Measurements from ENCODE around the gene CEP78. TPM values are rescaled to one million over a fixed set of nuclear protein-coding genes. Genes with fewer than 3 reads are reported as not detected.
A peak's percentile ranks its signal among the peaks of the same experiment; 100 is the strongest.

The CEP78 gene
- total RNA-seq, 1 donor from 2014 or later = 9.3 TPM

GRCh38 chr9:78209127-78209526, 26.7 kb upstream of the CEP78 start:
- no peak for DNase-seq (ENCODE audit: extremely low spot score in 2 of 2)

GRCh38 chr9:78210841-78211301, 25.0 kb upstream of the CEP78 start:
- H3K4me3 ChIP-seq = no peak overlapping the region
- H3K9me3 ChIP-seq = no peaks in the 10 kb centered on the region
- H3K27ac ChIP-seq = no peak overlapping the region
- TF ChIP-seq POLR2A (IDR thresholded peaks at IDR 0.05) = no peak
- no peak for TF ChIP-seq POLR2AphosphoS5 (IDR thresholded peaks at IDR 0.05; ENCODE audit: insufficient read depth in 1 of 2, low read depth in 1 of 2)
- TF ChIP-seq, protein P1, sequence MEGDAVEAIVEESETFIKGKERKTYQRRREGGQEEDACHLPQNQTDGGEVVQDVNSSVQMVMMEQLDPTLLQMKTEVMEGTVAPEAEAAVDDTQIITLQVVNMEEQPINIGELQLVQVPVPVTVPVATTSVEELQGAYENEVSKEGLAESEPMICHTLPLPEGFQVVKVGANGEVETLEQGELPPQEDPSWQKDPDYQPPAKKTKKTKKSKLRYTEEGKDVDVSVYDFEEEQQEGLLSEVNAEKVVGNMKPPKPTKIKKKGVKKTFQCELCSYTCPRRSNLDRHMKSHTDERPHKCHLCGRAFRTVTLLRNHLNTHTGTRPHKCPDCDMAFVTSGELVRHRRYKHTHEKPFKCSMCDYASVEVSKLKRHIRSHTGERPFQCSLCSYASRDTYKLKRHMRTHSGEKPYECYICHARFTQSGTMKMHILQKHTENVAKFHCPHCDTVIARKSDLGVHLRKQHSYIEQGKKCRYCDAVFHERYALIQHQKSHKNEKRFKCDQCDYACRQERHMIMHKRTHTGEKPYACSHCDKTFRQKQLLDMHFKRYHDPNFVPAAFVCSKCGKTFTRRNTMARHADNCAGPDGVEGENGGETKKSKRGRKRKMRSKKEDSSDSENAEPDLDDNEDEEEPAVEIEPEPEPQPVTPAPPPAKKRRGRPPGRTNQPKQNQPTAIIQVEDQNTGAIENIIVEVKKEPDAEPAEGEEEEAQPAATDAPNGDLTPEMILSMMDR (IDR thresholded peaks at IDR 0.05) = no peak
- no peaks in the 10 kb centered on the region for H3K27me3 ChIP-seq
- intact Hi-C loops (cut with DNase I) = no loop called here
- DNase-seq (ENCODE audit: extremely low spot score in 2 of 2) = no peak
- no peaks in the 10 kb centered on the region for H3K36me3 ChIP-seq
- H3K4me1 ChIP-seq = no peaks in the 10 kb centered on the region

More at GRCh38 chr9:78209127-78209526, 26.7 kb upstream of the CEP78 start:
- Histone ChIP-seq H3K27me3 (no peaks in the 10 kb centered on the region), H3K27ac (no peak overlapping the region), H3K36me3 (no peaks in the 10 kb centered on the region), H3K4me3 (no peak overlapping the region), H3K9me3 (no peaks in the 10 kb centered on the region), H3K4me1 (no peaks in the 10 kb centered on the region)
- intact Hi-C loops (cut with DNase I) = no loop called here
- TF ChIP-seq, protein P1 (IDR thresholded peaks at IDR 0.05) = no peak
- TF ChIP-seq POLR2AphosphoS5 (IDR thresholded peaks at IDR 0.05; ENCODE audit: insufficient read depth in 1 of 2, low read depth in 1 of 2) (no peak), POLR2A (IDR thresholded peaks at IDR 0.05) (no peak)

- intact Hi-C loops (cut with DNase I) = no loop called here
Observed at GRCh38 chr9:78212868-78213267, 23.0 kb upstream of the CEP78 start.

GRCh38 chr9:78213712-78214111, 22.2 kb upstream of the CEP78 start:
- intact Hi-C loops (cut with DNase I) = no loop called here
- no peak for DNase-seq (ENCODE audit: extremely low spot score in 2 of 2)
- no peaks in the 10 kb centered on the region for H3K36me3 ChIP-seq
- no peaks in the 10 kb centered on the region for H3K4me1 ChIP-seq
- H3K27ac ChIP-seq = no peak overlapping the region
- no peaks in the 10 kb centered on the region for H3K9me3 ChIP-seq
- no peaks in the 10 kb centered on the region for H3K27me3 ChIP-seq
- no peak overlapping the region for H3K4me3 ChIP-seq
- TF ChIP-seq POLR2A (IDR thresholded peaks at IDR 0.05) = no peak
- no peak for TF ChIP-seq POLR2AphosphoS5 (IDR thresholded peaks at IDR 0.05; ENCODE audit: insufficient read depth in 1 of 2, low read depth in 1 of 2)
- TF ChIP-seq, protein P1 (IDR thresholded peaks at IDR 0.05) = peak in 1 of 3 experiments; percentile 14

More at GRCh38 chr9:78212868-78213267, 23.0 kb upstream of the CEP78 start:
- TF ChIP-seq POLR2A (IDR thresholded peaks at IDR 0.05) (no peak), POLR2AphosphoS5 (IDR thresholded peaks at IDR 0.05; ENCODE audit: insufficient read depth in 1 of 2, low read depth in 1 of 2) (no peak)
- TF ChIP-seq, protein P1 (IDR thresholded peaks at IDR 0.05) = no peak
- H3K4me1 ChIP-seq = no peaks in the 10 kb centered on the region
- no peak overlapping the region for H3K27ac ChIP-seq
- no peak overlapping the region for H3K4me3 ChIP-seq
- H3K27me3 ChIP-seq = no peaks in the 10 kb centered on the region
- no peaks in the 10 kb centered on the region for H3K9me3 ChIP-seq
- no peak for DNase-seq (ENCODE audit: extremely low spot score in 2 of 2)
- H3K36me3 ChIP-seq = no peaks in the 10 kb centered on the region

GRCh38 chr9:78214492-78214891, 21.4 kb upstream of the CEP78 start:
- Histone ChIP-seq H3K4me1 (no peaks in the 10 kb centered on the region), H3K27ac (no peak overlapping the region), H3K4me3 (no peak overlapping the region), H3K27me3 (no peaks in the 10 kb centered on the region), H3K9me3 (no peaks in the 10 kb centered on the region), H3K36me3 (no peaks in the 10 kb centered on the region)
- no peak for DNase-seq (ENCODE audit: extremely low spot score in 2 of 2)
- no peak for TF ChIP-seq POLR2AphosphoS5 (IDR thresholded peaks at IDR 0.05; ENCODE audit: insufficient read depth in 1 of 2, low read depth in 1 of 2)
- TF ChIP-seq POLR2A (IDR thresholded peaks at IDR 0.05) = no peak
- TF ChIP-seq, protein P1 (IDR thresholded peaks at IDR 0.05) = no peak
- intact Hi-C loops (cut with DNase I) = no loop called here
